ENCODE data around the gene NR2E3. TPM values are rescaled to one million over a fixed set of nuclear protein-coding genes. Genes with fewer than 3 reads are reported as not detected.
A peak's percentile ranks its signal among the peaks of the same experiment; 100 is the strongest.

Gene NR2E3
- total RNA-seq, 1 donor from 2014 or later: not detected

GRCh38 chr15:71781179-71781964 is 29.0 kb upstream of the NR2E3 start:
- DNase-seq (ENCODE audit: low read depth): peak; percentile 56

GRCh38 chr15:71781965-71782265 is 28.4 kb upstream of the NR2E3 start:
- H3K9me3 Mint-ChIP-seq (ENCODE audit: unreplicated experiment): no peaks in the 10 kb centered on the region
- H3K9ac ChIP-seq (ENCODE audit: low read length): no peak overlapping the region
- FAIRE-seq: no peak
- H2AFZ ChIP-seq (ENCODE audit: low read depth, low read length): no peak overlapping the region
- H3K36me3 ChIP-seq (ENCODE audit: insufficient read depth, low read length): no peaks in the 10 kb centered on the region
- H3K36me3 Mint-ChIP-seq (ENCODE audit: low read depth, unreplicated experiment): no peaks in the 10 kb centered on the region
- no peaks in the 10 kb centered on the region for H3K9me3 ChIP-seq (ENCODE audit: insufficient read depth, low read depth, low read length)
- no peaks in the 10 kb centered on the region for H4K20me1 ChIP-seq (ENCODE audit: insufficient read depth, low read length)
- no peak overlapping the region for H3K4me3 ChIP-seq (ENCODE audit: insufficient read depth, low read depth, low read length)
- DNase-seq (ENCODE audit: low read depth): no peak
- H3K79me2 ChIP-seq (ENCODE audit: insufficient read depth, low read length): no peaks in the 10 kb centered on the region
- H3K4me3 Mint-ChIP-seq (ENCODE audit: unreplicated experiment): no peak overlapping the region
- H3K4me1 Mint-ChIP-seq (ENCODE audit: low read depth, unreplicated experiment): peaks cover 23% of the 10 kb centered on the region
- no peak for TF ChIP-seq EZH2 (IDR thresholded peaks at IDR 0.05; ENCODE audit: insufficient read depth, low read length)
- TF ChIP-seq CTCF (IDR thresholded peaks at IDR 0.05; ENCODE audit: insufficient read depth, low read depth, low read length): no peak
- no peaks in the 10 kb centered on the region for H3K27me3 Mint-ChIP-seq (ENCODE audit: low read depth, unreplicated experiment)
- no peak overlapping the region for H3K4me2 ChIP-seq (ENCODE audit: low read length)
- H3K27ac Mint-ChIP-seq (ENCODE audit: unreplicated experiment): no peak overlapping the region
- H3K27me3 ChIP-seq (ENCODE audit: insufficient read depth, low read length): no peaks in the 10 kb centered on the region
- peaks cover 16% of the 10 kb centered on the region for H3K4me1 ChIP-seq (ENCODE audit: insufficient read depth, low read length)
- H3K27ac ChIP-seq (ENCODE audit: low read depth, low read length): no peak overlapping the region

More at GRCh38 chr15:71781179-71781964, 29.0 kb upstream of the NR2E3 start:
- H3K36me3 Mint-ChIP-seq (ENCODE audit: low read depth, unreplicated experiment): no peaks in the 10 kb centered on the region
- H3K9me3 Mint-ChIP-seq (ENCODE audit: unreplicated experiment): no peaks in the 10 kb centered on the region
- H3K4me1 Mint-ChIP-seq (ENCODE audit: low read depth, unreplicated experiment): peaks cover 24% of the 10 kb centered on the region
- TF ChIP-seq EZH2 (IDR thresholded peaks at IDR 0.05; ENCODE audit: insufficient read depth, low read length) (no peak), CTCF (IDR thresholded peaks at IDR 0.05; ENCODE audit: insufficient read depth, low read depth, low read length) (no peak)
- no peaks in the 10 kb centered on the region for H3K27me3 Mint-ChIP-seq (ENCODE audit: low read depth, unreplicated experiment)
- Histone ChIP-seq H3K36me3 (ENCODE audit: insufficient read depth, low read length) (no peaks in the 10 kb centered on the region), H3K27ac (ENCODE audit: low read depth, low read length) (no peak overlapping the region), H3K9me3 (ENCODE audit: insufficient read depth, low read depth, low read length) (no peaks in the 10 kb centered on the region), H3K27me3 (ENCODE audit: insufficient read depth, low read length) (no peaks in the 10 kb centered on the region), H3K79me2 (ENCODE audit: insufficient read depth, low read length) (no peaks in the 10 kb centered on the region), H3K4me1 (ENCODE audit: insufficient read depth, low read length) (peaks cover 16% of the 10 kb centered on the region), H2AFZ (ENCODE audit: low read depth, low read length) (no peak overlapping the region), H3K4me3 (ENCODE audit: insufficient read depth, low read depth, low read length) (no peak overlapping the region), H3K9ac (ENCODE audit: low read length) (peak overlapping the region; percentile 5), H3K4me2 (ENCODE audit: low read length) (peak overlapping the region; percentile 56), H4K20me1 (ENCODE audit: insufficient read depth, low read length) (no peaks in the 10 kb centered on the region)
- no peak for FAIRE-seq
- H3K4me3 Mint-ChIP-seq (ENCODE audit: unreplicated experiment): peak overlapping the region; percentile 28
- peak overlapping the region; percentile 83 for H3K27ac Mint-ChIP-seq (ENCODE audit: unreplicated experiment)

Measured in astrocyte (in vitro differentiated cells and primary cell).